PC-9 (cell line): ENCODE measurements around the gene CACNA1D.

ENCODE experiments used
- EZH2 ChIP-seq: fragments of 200-600 bp; sonication (generic); IDR thresholded peaks from 2 replicates; pipeline ENCODE4 v1.8.0; 2017; ENCODE audit warnings: antibody characterized with exemption, low read depth
- TF ChIP-seq, protein P1 (sequence below): fragments of 200-600 bp; sonication (generic); conservative IDR thresholded peaks from 2 replicates; pipeline ENCODE4 v1.6.1; 2017; ENCODE audit warnings: mixed run types, antibody characterized with exemption, mild to moderate bottlenecking, moderate library complexity

DNA sequence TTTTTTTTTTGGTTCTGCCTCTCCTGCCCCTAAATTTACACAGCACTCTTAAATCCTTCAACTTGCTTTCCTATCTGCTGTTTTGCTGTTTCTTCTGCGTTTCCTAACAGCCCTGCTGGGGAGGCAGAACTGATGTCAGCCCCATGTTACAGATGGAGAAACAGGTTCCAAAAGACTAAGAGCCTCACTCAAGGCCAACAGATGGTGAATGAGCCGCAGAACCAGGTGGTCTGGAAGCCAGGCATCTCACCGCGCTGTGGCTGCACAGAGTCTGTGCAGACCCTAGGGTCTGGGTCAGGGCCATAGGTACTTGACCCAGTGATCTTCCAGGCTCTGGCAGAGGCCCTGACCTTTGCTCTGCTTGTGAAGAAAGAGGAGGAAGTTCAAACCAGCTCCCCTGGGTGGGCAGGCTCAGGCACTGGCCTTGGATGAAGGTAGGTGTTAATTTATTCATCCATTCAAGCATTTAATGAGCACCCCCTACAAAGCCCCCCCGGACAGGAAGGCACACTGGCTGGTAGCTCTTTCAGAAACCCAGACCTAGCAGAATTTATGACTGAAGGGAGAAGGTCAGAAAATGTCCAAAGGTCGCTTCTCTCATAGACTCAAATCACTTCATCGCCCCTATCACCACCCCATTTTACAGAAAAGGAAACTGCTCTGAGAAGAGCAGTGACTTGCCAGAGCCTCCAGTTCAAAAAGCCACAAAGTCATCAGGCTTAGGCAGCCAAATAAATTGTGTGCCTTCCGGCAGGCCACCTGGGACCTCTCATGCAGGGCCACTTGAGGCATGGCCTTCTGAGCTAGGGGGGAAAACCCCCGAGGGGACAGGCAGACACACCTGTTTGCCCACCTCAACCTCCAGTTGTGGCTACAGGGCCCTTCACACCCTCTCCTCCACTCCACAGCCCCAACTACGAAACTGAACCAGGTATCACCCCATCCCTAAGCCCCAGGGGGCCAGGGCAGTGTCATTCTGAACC is 349.1 kb downstream of the CACNA1D start:
- TF ChIP-seq, protein P1, sequence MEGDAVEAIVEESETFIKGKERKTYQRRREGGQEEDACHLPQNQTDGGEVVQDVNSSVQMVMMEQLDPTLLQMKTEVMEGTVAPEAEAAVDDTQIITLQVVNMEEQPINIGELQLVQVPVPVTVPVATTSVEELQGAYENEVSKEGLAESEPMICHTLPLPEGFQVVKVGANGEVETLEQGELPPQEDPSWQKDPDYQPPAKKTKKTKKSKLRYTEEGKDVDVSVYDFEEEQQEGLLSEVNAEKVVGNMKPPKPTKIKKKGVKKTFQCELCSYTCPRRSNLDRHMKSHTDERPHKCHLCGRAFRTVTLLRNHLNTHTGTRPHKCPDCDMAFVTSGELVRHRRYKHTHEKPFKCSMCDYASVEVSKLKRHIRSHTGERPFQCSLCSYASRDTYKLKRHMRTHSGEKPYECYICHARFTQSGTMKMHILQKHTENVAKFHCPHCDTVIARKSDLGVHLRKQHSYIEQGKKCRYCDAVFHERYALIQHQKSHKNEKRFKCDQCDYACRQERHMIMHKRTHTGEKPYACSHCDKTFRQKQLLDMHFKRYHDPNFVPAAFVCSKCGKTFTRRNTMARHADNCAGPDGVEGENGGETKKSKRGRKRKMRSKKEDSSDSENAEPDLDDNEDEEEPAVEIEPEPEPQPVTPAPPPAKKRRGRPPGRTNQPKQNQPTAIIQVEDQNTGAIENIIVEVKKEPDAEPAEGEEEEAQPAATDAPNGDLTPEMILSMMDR: no peak
- TF ChIP-seq EZH2: no peak
